ENCODE measurements around the gene SLC8A3.

GRCh38 chr14:70057519-70058136 is 131.1 kb downstream of the SLC8A3 start:
- no peak for TF ChIP-seq POLR2AphosphoS5 (IDR thresholded peaks at IDR 0.05)
- TF ChIP-seq POLR2A (IDR thresholded peaks at IDR 0.05; ENCODE audit: low read depth) = no peak
- no peak for TF ChIP-seq CTCF (IDR thresholded peaks at IDR 0.05)
- no peak for TF ChIP-seq EP300 (IDR thresholded peaks at IDR 0.05)
